ENCODE results near the gene HDHD5.

HDHD5 gene

GRCh38 chr22:17158568-17159503 lies at the start of gene HDHD5:
TSS of gene HDHD5 (minus strand) at chr22:17159277. CDS start at chr22:17159251, 26 bp downstream.
- DNase-seq = peak; percentile 92

- DNase-seq = no peak
Measured at GRCh38 chr22:17205432-17205831, 46.4 kb upstream of the HDHD5 start.

GRCh38 chr22:17201285-17201945 lies 42.3 kb upstream of the HDHD5 start:
- DNase-seq = no peak

- DNase-seq = no peak
Measured at GRCh38 chr22:17199003-17199731, 40.1 kb upstream of the HDHD5 start.

- DNase-seq = no peak
Measured at GRCh38 chr22:17198170-17199002, 39.3 kb upstream of the HDHD5 start.

- no peak for DNase-seq
Measured at GRCh38 chr22:17194213-17194612, 35.1 kb upstream of the HDHD5 start.

GRCh38 chr22:17192186-17192585 lies 33.1 kb upstream of the HDHD5 start:
- DNase-seq = no peak

GRCh38 chr22:17191163-17191784 lies 32.2 kb upstream of the HDHD5 start:
- no peak for DNase-seq

- DNase-seq = no peak
Measured at GRCh38 chr22:17190702-17191101, 31.6 kb upstream of the HDHD5 start.

GRCh38 chr22:17176715-17177114 lies 17.6 kb upstream of the HDHD5 start:
- no peak for DNase-seq

- DNase-seq = no peak
Measured at GRCh38 chr22:17172029-17172833, 13.2 kb upstream of the HDHD5 start.

- DNase-seq = peak; percentile 82
Measured at GRCh38 chr22:17171153-17172028, 12.3 kb upstream of the HDHD5 start.

GRCh38 chr22:17167486-17167885 lies 8.4 kb upstream of the HDHD5 start:
- no peak for DNase-seq

GRCh38 chr22:17164392-17165024 lies 5.4 kb upstream of the HDHD5 start:
- DNase-seq = no peak

- no peak for DNase-seq
Measured at GRCh38 chr22:17162731-17163130, 3.7 kb upstream of the HDHD5 start.

- DNase-seq = no peak
Measured at GRCh38 chr22:17161991-17162390, 2.9 kb upstream of the HDHD5 start.

- DNase-seq = peak; percentile 65
Measured at GRCh38 chr22:17159504-17159951, 451 bp upstream of the HDHD5 start.

GRCh38 chr22:17158176-17158567 lies 905 bp downstream of the HDHD5 start:
- no peak for DNase-seq

GRCh38 chr22:17157714-17158113 lies 1.4 kb downstream of the HDHD5 start:
- no peak for DNase-seq
